Left lung (tissue), 14 donors: Measurements from ENCODE around the gene PIH1D1. TPM values are rescaled to one million over a fixed set of nuclear protein-coding genes. Genes with fewer than 3 reads are reported as not detected.

Experiments
- ATAC-seq: fragments of 200-7000 bp; cut with Tn5 transposase; one replicate; pipeline ENCODE4 v1.9.1; 2020; ENCODE audit warnings: moderate library complexity
- DNase-seq, 4 donors: peaks; one replicate each; pipeline ENCODE4 v3.0.0-alpha.2; 2013 to 2020
- H3K27ac ChIP-seq, 2 donors: fragments of 200-600 bp; sonication (generic) in 1 of 2; one replicate each; pipeline versions ENCODE4 v1.5.0 to v1.8.0; 2020 to 2021
- H3K27me3 ChIP-seq, 2 donors: fragments of 200-600 bp; sonication (generic) in 1 of 2; one replicate each; pipeline versions ENCODE4 v1.5.0 to v1.8.0; 2020 to 2021
- H3K36me3 ChIP-seq, 2 donors: fragments of 200-600 bp; sonication (generic) in 1 of 2; one replicate each; pipeline versions ENCODE4 v1.5.0 to v1.8.0; 2020 to 2021
- H3K4me1 ChIP-seq, 2 donors: fragments of 200-600 bp; one replicate each; pipeline ENCODE4 v1.8.0; 2021
- H3K4me3 ChIP-seq, 2 donors: fragments of 200-600 bp; sonication (generic) in 1 of 2; one replicate each; pipeline versions ENCODE4 v1.5.0 to v1.8.0; 2020 to 2021; ENCODE audit warnings: mild to moderate bottlenecking in 1 of 2
- H3K9me3 ChIP-seq, 2 donors: fragments of 200-600 bp; sonication (generic) in 1 of 2; one replicate each; pipeline versions ENCODE4 v1.5.0 to v1.8.0; 2020 to 2021
- intact Hi-C, 2 donors: fragments of 100-400 bp; cut with DNase I; formaldehyde crosslinking; loops; one replicate each; pipeline versions ENCODE4 v1.11.2 to v1.14.2; 2022
- long read RNA-seq, 12 donors: library from polyadenylated mRNA in 2 of 12; unstranded in 2 of 12; transcript quantifications; one replicate each; pipeline ENCODE4 v2.0.0 and lab custom pipeline, GENCODE V29; 2019 to 2026
- polyA plus RNA-seq, 6 donors: library from polyadenylated mRNA; unstranded; fragments of 120-200 nt; gene quantifications; one replicate each; pipeline ENCODE4 v1.2.1, GENCODE V29; 2013; ENCODE audit not compliant: insufficient read length in 6 of 6
- total RNA-seq, 2 donors: library from RNA; stranded (reverse); fragmentation: NEBNext Ultra II Directional; extraction: Animal tissue kit (Norgen Biotek cat#: 25700); gene quantifications; one replicate each; pipeline ENCODE4 v1.2.1, GENCODE V29; 2021
- TF ChIP-seq, protein P1 (sequence below), 2 donors: fragments of 200-600 bp; sonication (generic) in 1 of 2; IDR thresholded peaks; one replicate each; pipeline versions ENCODE4 v1.5.0 to v1.8.0; 2021; ENCODE audit warnings: antibody characterized with exemption in 2 of 2
- donor health status: DM: no; HTN: yes; CAD: no.
- donor health status: DM: no; HTN: no; CAD: no.

Gene PIH1D1
- total RNA-seq (10 to 100 TPM; 54.4 to 78.5 TPM), polyA plus RNA-seq (10 to 100 TPM; 73.6 to 93.2 (median 79.6) TPM)
- long read RNA-seq, donor 1, transcript PIH1D1-201 (9 exons, 1,192 nt), result major isoform, 41 of 58 reads
- long read RNA-seq, donor 1, transcript PIH1D1-223 (2 exons, 474 nt), result minor isoform, 9 of 58 reads
- long read RNA-seq, donor 1, partial matches to known transcripts, result 0 of 58 reads
- long read RNA-seq, donor 1, other reads (novel, unspliced or antisense), result 0 of 58 reads
- long read RNA-seq, donor 2, transcript PIH1D1-223 (2 exons, 474 nt), result minor isoform, 6 of 538 reads
- long read RNA-seq, donor 2, transcript PIH1D1-208 (3 exons, 424 nt), result minor isoform, 8 of 538 reads
- long read RNA-seq, donor 2, transcript PIH1D1-201 (9 exons, 1,192 nt), result major isoform, 16 of 538 reads
- long read RNA-seq, donor 2, partial matches to known transcripts, result 494 of 538 reads
- long read RNA-seq, donor 2, other reads (novel, unspliced or antisense), result 13 of 538 reads
- long read RNA-seq, donor 3, transcript PIH1D1-201 (9 exons, 1,192 nt), result major isoform, 24 of 38 reads
- long read RNA-seq, donor 3, transcript PIH1D1-223 (2 exons, 474 nt), result minor isoform, 9 of 38 reads
- long read RNA-seq, donor 3, partial matches to known transcripts, result 0 of 38 reads
- long read RNA-seq, donor 3, other reads (novel, unspliced or antisense), result 0 of 38 reads
- long read RNA-seq, donor 4, transcript PIH1D1-201 (9 exons, 1,192 nt), result major isoform, 40 of 57 reads
- long read RNA-seq, donor 4, partial matches to known transcripts, result 0 of 57 reads
- long read RNA-seq, donor 4, other reads (novel, unspliced or antisense), result 17 of 57 reads
- long read RNA-seq, donor 5, transcript PIH1D1-223 (2 exons, 474 nt), result minor isoform, 6 of 49 reads
- long read RNA-seq, donor 5, transcript PIH1D1-201 (9 exons, 1,192 nt), result major isoform, 36 of 49 reads
- long read RNA-seq, donor 5, partial matches to known transcripts, result 5 of 49 reads
- long read RNA-seq, donor 5, other reads (novel, unspliced or antisense), result 0 of 49 reads
- long read RNA-seq, donor 6, transcript PIH1D1-201 (9 exons, 1,192 nt), result major isoform, 25 of 11,471 reads
- long read RNA-seq, donor 6, transcript PIH1D1-223 (2 exons, 474 nt), result minor isoform, 7 of 11,471 reads
- long read RNA-seq, donor 6, partial matches to known transcripts, result 11,225 of 11,471 reads
- long read RNA-seq, donor 6, other reads (novel, unspliced or antisense), result 208 of 11,471 reads
- long read RNA-seq, donor 7, transcript PIH1D1-201 (9 exons, 1,192 nt), result major isoform, 16 of 18 reads
- long read RNA-seq, donor 7, partial matches to known transcripts, result 0 of 18 reads
- long read RNA-seq, donor 7, other reads (novel, unspliced or antisense), result 0 of 18 reads
- long read RNA-seq, donor 8, transcript PIH1D1-201 (9 exons, 1,192 nt), result major isoform, 24 of 32 reads
- long read RNA-seq, donor 8, partial matches to known transcripts, result 5 of 32 reads
- long read RNA-seq, donor 8, other reads (novel, unspliced or antisense), result 0 of 32 reads
- long read RNA-seq, donor 9, partial matches to known transcripts, result 0 of 2 reads
- long read RNA-seq, donor 9, other reads (novel, unspliced or antisense), result 0 of 2 reads
- long read RNA-seq, donor 10, transcript PIH1D1-201 (9 exons, 1,192 nt), result major isoform, 106 of 143 reads
- long read RNA-seq, donor 10, partial matches to known transcripts, result 1 of 143 reads
- long read RNA-seq, donor 10, other reads (novel, unspliced or antisense), result 31 of 143 reads
- long read RNA-seq, donor 11, result 0 reads
- long read RNA-seq, donor 12, transcript PIH1D1-201 (9 exons, 1,192 nt), result major isoform, 14 of 19 reads
- long read RNA-seq, donor 12, partial matches to known transcripts, result 0 of 19 reads
- long read RNA-seq, donor 12, other reads (novel, unspliced or antisense), result 0 of 19 reads

DNA sequence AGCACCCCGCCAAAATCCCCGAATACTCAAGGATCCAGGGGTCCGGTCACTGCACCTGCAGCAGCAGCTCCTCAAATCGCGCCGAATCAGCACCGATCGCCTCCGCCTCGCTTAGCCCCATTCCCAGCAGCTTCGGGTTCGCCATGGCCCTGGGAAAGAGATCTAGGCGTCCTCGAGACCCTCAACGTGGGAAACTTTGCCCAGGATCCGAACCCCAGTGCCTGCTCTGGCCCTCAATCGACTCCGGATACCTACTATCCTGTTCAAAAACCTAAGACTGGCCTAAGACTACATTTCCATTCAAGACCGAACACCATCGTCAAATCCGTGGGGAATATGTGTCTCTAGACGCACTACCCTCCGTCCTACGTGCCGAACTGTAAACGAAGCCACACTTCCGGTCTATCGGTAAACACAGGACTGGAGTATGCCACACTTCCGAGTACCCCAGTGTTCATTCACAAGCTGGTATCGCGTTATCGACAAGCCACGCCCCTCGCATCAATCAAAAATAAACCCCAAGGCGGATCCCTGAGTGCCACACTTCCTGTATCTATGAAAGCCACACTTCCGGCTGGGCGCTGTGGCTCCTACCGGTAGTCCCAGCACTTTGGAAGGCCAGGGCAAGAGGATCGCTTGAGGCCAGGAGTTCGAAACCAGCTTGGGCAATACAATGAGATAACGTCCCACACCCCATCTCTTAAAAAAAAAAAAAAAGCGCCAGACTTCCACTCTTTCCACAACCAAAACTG, at the start of gene PIH1D1:
Gene PIH1D1 (minus strand): TSS at position 385 of the 752 bp plus-strand sequence. CDS start 240 bp downstream, at position 145.
- Histone ChIP-seq H3K9me3 (no peaks in the 10 kb centered on the region), H3K36me3 (peaks cover 0 to 26% of the 10 kb centered on the region in 2 donors), H3K4me3 (peak within 1 kb of the TSS; percentile 59 to 79), H3K27me3 (no peaks in the 10 kb centered on the region), H3K27ac (peak within 1 kb of the TSS; percentile 91 to 98), H3K4me1 (peaks cover 0 to 35% of the 10 kb centered on the region in 2 donors)
- intact Hi-C loops, result no loop called here
- ATAC-seq, result peak; percentile 78
- TF ChIP-seq, protein P1, sequence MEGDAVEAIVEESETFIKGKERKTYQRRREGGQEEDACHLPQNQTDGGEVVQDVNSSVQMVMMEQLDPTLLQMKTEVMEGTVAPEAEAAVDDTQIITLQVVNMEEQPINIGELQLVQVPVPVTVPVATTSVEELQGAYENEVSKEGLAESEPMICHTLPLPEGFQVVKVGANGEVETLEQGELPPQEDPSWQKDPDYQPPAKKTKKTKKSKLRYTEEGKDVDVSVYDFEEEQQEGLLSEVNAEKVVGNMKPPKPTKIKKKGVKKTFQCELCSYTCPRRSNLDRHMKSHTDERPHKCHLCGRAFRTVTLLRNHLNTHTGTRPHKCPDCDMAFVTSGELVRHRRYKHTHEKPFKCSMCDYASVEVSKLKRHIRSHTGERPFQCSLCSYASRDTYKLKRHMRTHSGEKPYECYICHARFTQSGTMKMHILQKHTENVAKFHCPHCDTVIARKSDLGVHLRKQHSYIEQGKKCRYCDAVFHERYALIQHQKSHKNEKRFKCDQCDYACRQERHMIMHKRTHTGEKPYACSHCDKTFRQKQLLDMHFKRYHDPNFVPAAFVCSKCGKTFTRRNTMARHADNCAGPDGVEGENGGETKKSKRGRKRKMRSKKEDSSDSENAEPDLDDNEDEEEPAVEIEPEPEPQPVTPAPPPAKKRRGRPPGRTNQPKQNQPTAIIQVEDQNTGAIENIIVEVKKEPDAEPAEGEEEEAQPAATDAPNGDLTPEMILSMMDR (IDR thresholded peaks at IDR 0.05), result no peak
- peak; percentile 91 to 98 (median 98) for DNase-seq

DNA sequence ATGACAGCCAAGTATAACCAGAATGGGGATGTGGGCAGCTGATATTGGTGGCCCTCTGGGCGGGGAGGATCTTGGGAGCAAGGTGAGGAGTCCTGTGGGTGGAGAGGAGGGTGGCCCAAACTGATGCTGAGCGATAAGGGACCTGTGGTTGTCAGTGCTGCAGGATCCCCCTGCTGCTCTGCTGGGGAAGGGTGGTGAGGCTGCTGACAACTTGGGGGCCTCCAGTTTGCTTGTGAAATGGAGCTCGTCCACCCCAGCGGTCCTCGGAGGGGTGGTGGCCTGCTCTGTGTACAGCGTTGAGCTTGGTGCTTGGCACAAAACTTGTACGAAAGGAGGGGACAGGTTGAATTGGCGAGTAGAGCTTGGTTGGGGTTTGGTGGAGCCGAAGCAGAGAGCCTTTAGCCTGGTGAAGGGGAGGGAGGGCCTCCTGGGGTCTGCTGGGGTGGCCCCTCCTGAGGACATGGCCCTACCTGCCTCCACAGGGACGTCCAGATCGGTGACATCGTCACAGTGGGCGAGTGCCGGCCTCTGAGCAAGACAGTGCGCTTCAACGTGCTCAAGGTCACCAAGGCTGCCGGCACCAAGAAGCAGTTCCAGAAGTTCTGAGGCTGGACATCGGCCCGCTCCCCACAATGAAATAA, 47.5 kb upstream of the PIH1D1 start:
- ATAC-seq (no peak), DNase-seq (no peak)
- no peaks in the 10 kb centered on the region for H3K9me3 ChIP-seq
- TF ChIP-seq, protein P1 (IDR thresholded peaks at IDR 0.05), result no peak
- intact Hi-C loops, result no loop called here
- peak overlapping the region in 1 of 2 donors; percentile 60 for H3K4me3 ChIP-seq
- no peaks in the 10 kb centered on the region for H3K27me3 ChIP-seq
- peaks cover 12 to 32% of the 10 kb centered on the region in 2 donors for H3K36me3 ChIP-seq
- H3K27ac ChIP-seq, result peak overlapping the region; percentile 73 to 75
- H3K4me1 ChIP-seq, result peaks cover 25 to 47% of the 10 kb centered on the region in 2 donors

GRCh38 chr19:49498475-49498874, 46.9 kb upstream of the PIH1D1 start:
- no peak for ATAC-seq
- Histone ChIP-seq H3K36me3 (peaks cover 12 to 32% of the 10 kb centered on the region in 2 donors), H3K4me3 (peak overlapping the region in 1 of 2 donors; percentile 60)

More at GRCh38 chr19:49498475-49498874, 46.9 kb upstream of the PIH1D1 start:
- Histone ChIP-seq H3K27me3 (no peaks in the 10 kb centered on the region), H3K9me3 (no peaks in the 10 kb centered on the region), H3K27ac (peak overlapping the region in 1 of 2 donors; percentile 73), H3K4me1 (peaks cover 25 to 47% of the 10 kb centered on the region in 2 donors)
- DNase-seq, result no peak
- TF ChIP-seq, protein P1 (IDR thresholded peaks at IDR 0.05), result no peak
- intact Hi-C loops, result no loop called here
